Left renal cortex interstitium (tissue), 4 donors: Measurements from ENCODE around the gene HEPN1. TPM values are rescaled to one million over a fixed set of nuclear protein-coding genes. Genes with fewer than 3 reads are reported as not detected.

Experiments used
- DNase-seq, 4 donors: peaks; one replicate each; pipeline ENCODE4 v3.0.0-alpha.2; 2013; ENCODE audit warnings: low read depth in 4 of 4, low spot score in 2 of 4, missing footprints in 1 of 4
- polyA plus RNA-seq, 4 donors: library from polyadenylated mRNA; unstranded; fragments of 120-200 nt; gene quantifications; one replicate each; pipeline ENCODE4 v1.2.1, GENCODE V29; 2013; ENCODE audit not compliant: insufficient read length in 4 of 4

The HEPN1 gene
- polyA plus RNA-seq, 4 donors, result 0.71 to 2.0 (median 1.2) TPM

DNA sequence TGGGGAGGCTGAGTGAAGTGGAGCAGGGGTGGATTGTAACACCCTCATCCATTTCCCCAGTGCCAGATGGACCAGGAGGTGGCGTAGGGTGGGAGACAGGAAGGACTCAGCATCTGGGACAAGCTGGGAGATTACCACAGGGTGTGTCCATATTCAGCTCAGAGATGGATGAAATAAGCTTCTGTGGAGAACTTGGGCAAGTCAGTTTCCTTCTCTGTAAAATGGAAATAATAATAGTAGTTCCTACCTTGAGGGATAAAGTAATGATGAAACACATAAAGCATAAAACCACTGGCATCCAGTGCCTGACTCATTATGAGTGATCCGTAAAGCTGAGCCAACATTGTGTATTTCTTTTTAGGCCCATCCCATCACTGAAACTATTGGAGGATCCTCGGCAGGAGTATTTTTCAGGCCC, 20.8 kb upstream of the HEPN1 start:
- no peak for DNase-seq

GRCh38 chr11:124898711-124899110, 20.3 kb upstream of the HEPN1 start:
- no peak for DNase-seq

DNA sequence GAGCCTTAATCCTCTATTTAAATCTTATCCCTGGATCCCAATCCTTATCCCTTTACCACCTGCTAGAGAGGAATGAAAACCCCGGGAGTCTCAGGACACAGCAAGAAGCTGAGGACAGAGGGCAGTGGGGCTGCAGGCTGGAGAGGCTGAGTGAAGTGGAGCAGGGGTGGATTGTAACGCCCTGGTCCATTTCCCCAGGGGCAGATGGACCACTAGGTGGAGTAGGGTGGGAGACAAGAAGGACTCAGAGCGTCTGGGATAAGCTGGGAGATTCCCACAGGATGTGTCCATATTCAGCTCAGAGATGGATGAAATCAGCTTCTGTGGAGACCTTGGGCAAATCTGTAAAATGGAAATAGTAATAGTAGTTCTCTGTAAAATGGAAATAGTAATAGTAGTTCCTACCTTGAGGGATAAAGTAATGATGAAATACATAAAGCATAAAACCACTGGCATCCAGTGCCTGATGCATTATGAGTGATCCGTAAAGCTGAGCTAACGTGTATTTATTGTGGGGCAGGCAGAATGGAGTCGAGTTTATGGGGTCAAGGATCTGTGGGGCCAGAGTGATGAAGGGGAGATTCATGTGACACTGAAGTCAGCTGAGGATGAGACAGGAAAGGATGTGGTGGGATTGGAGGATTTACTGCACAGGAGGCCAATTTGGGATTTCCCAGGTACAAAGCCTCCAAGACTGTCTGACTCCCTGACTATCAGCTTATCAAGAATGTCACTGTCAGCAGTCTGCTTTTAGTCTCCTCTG, 19.5 kb upstream of the HEPN1 start:
- no peak for DNase-seq

DNA sequence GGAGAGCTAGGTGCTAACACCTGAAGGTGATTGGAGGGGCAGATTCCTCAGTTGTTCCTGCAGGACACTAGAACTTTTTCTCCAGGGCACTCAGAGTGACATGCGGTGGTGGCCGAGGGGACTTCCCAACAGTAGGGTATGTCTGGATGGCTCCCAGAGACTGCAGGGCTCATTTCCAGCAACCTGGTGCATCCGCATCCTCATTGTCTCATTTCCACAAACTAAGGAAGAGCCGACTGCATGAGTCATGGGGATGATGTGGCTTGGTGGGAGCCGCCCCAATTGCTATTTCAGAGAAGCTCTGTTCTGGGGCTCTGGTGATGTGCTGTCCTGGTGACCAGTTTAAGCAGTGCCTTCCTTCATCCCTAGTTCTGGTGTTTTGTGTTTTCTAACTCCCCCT, 18.6 kb upstream of the HEPN1 start:
- DNase-seq, result no peak

- DNase-seq, result no peak
Measured at GRCh38 chr11:124902616-124903015, 16.4 kb upstream of the HEPN1 start.

DNA sequence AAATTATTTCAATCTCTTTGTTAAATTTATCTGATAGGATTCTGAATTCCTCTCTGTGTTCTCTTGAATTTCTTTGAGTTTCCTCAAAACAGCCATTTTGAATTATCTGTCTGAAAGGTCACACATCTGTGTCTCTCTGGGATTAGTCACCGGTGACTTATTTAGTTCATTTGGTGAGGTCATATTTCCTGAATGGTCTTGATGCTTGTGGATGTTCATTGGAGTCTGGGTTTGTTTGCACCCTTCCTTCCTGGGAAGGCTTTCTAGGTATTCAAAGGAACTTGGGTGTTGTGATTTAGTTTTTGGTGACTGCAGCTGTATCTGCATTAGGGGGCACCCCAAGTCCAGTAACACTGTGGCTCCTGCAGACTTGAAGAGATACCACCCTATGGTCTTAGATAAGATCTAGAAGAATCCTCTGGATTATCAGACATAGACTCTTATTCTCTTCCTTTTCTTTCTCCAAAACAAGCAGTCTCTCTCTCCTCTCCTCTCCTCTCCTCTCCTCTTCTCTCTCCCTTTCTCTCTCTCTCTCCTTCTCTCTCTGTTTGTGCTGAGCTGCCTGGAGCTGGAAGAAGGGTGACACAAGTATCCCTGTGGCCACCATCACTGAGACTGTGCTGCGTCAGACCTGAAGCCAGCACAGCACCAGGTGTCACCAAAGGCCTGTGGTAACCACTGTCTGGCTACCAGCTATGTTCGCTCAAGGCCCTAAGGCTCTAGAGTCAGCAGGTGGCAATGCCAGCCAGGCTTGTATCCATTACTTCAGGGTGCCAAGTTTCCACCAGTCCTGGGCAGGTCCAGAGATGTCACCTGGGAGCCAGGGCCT, 3.3 kb upstream of the HEPN1 start:
- no peak for DNase-seq

DNA sequence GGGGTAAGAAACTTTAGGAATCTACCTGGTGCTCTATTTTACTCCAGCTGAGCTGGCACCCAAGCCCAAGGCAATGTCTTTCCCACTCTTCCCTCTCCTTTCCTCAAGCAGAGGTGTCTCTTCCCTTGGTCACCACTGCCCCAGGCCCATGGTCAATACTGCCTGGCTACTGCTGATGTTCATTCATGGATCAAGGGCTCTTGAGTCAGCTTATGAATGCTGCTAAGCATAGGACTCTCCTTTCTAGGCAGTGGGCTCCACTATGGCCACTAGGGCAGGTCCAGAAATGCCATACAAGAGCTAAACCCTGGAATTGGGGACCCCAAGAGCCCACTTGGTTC, 2.7 kb upstream of the HEPN1 start:
- no peak for DNase-seq

- DNase-seq, result no peak
Measured at GRCh38 chr11:124917115-124917637, 1.9 kb upstream of the HEPN1 start.

- DNase-seq, result no peak
Measured at GRCh38 chr11:124919898-124920297, 848 bp downstream of the HEPN1 start.

GRCh38 chr11:124920356-124920755, 1.3 kb downstream of the HEPN1 start:
- DNase-seq, result no peak

GRCh38 chr11:124920870-124921609, 2.0 kb downstream of the HEPN1 start:
- peak; percentile 70 to 81 (median 77) for DNase-seq

DNA sequence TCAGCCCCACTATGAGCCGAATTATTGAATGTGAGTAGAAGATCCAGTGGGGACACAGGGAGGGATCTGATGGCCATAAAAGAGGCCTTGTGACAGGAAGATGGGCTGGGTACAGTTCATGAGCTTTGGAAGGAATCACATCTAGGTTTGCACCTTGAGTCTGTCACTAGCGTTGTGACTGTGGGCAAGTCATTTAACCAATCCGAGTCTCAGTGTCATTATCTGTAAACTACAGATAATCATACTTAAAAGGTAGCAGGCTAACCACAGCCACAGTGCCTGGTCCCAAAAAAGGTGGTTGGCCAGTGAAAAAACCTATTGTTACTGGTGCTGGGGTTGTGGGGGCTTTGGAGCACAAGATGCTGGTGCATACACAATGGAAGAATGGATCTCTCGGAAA, 3.8 kb downstream of the HEPN1 start:
- no peak for DNase-seq

GRCh38 chr11:124923296-124923695, 4.2 kb downstream of the HEPN1 start:
- no peak for DNase-seq

- DNase-seq, result no peak
Measured at GRCh38 chr11:124928942-124929665, 10.1 kb downstream of the HEPN1 start.

- DNase-seq, result no peak
Measured at GRCh38 chr11:124930799-124931198, 11.7 kb downstream of the HEPN1 start.

GRCh38 chr11:124934862-124935547, 16.0 kb downstream of the HEPN1 start:
- DNase-seq, result no peak

DNA sequence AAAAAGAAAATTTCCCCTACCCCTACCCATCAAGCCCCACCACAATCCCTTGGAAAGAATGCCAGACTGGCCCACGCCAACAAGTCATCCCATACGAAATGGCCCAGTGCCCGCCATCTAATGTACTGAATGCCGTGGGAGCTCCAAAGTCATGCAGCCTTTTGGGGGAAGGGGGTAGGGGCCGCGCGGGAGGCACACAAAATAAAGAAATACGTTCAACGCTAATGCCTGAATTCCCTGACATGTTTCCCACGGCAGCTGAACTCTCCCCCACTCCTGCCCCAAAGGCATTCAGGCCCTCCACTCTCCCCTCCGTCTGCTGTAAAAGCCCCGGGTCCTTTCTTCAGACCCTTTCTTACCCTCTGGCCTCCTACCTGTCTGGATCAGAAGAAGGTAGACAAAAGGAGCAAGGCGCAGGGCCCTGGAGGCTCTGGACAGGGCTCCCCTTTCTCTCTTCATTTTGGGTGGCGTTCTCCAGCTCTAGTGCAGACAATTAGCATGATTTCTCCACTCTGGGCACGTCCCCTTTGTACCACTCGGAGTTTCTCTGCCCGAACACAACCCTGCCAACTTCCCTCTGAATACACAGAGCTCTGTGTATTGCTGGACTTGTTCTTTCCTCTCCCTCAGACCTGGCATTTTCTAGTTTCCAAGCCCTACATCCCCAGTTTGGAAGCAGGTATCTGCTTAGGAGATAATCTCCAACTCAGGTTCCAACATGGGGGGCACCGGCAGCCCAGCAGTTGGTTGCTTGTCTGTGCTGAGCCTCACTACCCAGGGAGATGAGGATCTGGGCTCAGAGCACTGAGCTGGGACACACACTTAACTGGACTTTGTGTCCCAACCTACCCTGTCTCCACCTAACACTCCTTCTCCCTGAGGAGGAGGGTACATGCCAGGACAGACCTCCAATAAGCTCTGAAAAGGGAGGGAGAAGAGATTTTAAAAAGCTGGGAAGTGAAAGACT, 16.8 kb downstream of the HEPN1 start, which contains the start of gene HEPACAM:
HEPACAM (minus strand) TSS at position 500 of the 967 bp plus-strand sequence; CDS start at position 459, 41 bp downstream.
- no peak for DNase-seq

- DNase-seq, result no peak
Measured at GRCh38 chr11:124937336-124937935, 18.4 kb downstream of the HEPN1 start.
